K562 (cell line): ENCODE results near the gene SNX9. TPM values are rescaled to one million over a fixed set of nuclear protein-coding genes. Genes with fewer than 3 reads are reported as not detected.

Experiments used
- ATAC-seq: fragments of 200-7000 bp; cut with Tn5 transposase; 3 replicates; pipeline ENCODE4 v1.9.1; 2020; ENCODE audit warnings: moderate library complexity
- BruUV-seq: library from RNA; stranded (reverse); fragments of 400-500 nt; replicated peaks from 2 replicates; lab custom pipeline; 2021; lab: Mats Ljungman, UMichigan
- CTCF ChIA-PET: fragments of 300-600 bp; formaldehyde crosslinking; extraction: SDS; loops from one replicate; lab custom pipeline; 2021; ENCODE audit warnings: low intra/inter-chr PET ratio; lab: Yijun Ruan, JAX
- POLR2A ChIA-PET: fragments of 300-600, 350-650 bp; sonication (Branson Sonifier 250); formaldehyde crosslinking; extraction: SDS; loops from one replicate; lab custom pipeline; 2021; ENCODE audit warnings: antibody characterized with exemption, inconsistent platforms; lab: Yijun Ruan, JAX
- DNase-seq, 4 experiments: peaks; one replicate each; pipeline versions ENCODE4 v3.0.0 to v3.0.0-alpha.2; 2011 to 2018; ENCODE audit warnings: low spot score in 3 of 4, mixed read lengths in 3 of 4; ENCODE audit errors: extremely low read depth in 1 of 4
- FAIRE-seq: peaks from 2 replicates; lab custom pipeline; 2011; peaks lifted over from hg19 to GRCh38; lab: Jason Lieb, UNC
- H2AFZ ChIP-seq: 2 replicates; pipeline ENCODE4 v1.6.0; 2011; ENCODE audit warnings: low read depth, low read length, control low read depth, inconsistent platforms
- H3K27ac ChIP-seq: fragments of 200-600 bp; 3 replicates; pipeline ENCODE4 v1.8.0; 2011; ENCODE audit warnings: low read depth, mild to moderate bottlenecking, control low read depth, inconsistent platforms, low read length, moderate library complexity, mixed read lengths; ENCODE audit errors: extremely low read depth
- H3K27me3 ChIP-seq, 2 experiments: fragments of 300-600 bp in 1 of 2; 2 replicates in 1 of 2; 3 replicates in 1 of 2; pipeline versions ENCODE4 v1.6.0 to v1.8.0; 2011; ENCODE audit warnings: inconsistent platforms in 2 of 2, low read length in 2 of 2, mild to moderate bottlenecking in 1 of 2, mixed read lengths in 1 of 2, moderate library complexity in 1 of 2; ENCODE audit not compliant: control insufficient read depth in 2 of 2, insufficient read depth in 2 of 2
- H3K36me3 ChIP-seq: fragments of 300-600 bp; 3 replicates; pipeline ENCODE4 v1.8.0; 2011; ENCODE audit warnings: mild to moderate bottlenecking, low read length, inconsistent platforms; ENCODE audit not compliant: control insufficient read depth, insufficient read depth
- H3K4me1 ChIP-seq, 2 experiments: fragments of 200-600 bp in 1 of 2; replicated peaks in 1 of 2; 2 replicates in 1 of 2; 3 replicates in 1 of 2; pipeline versions ENCODE4 v1.5.1 to v1.8.0; 2011; ENCODE audit warnings: inconsistent platforms in 2 of 2, low read length in 2 of 2, mild to moderate bottlenecking in 1 of 2, mixed read lengths in 1 of 2, moderate library complexity in 1 of 2; ENCODE audit not compliant: control insufficient read depth in 2 of 2, insufficient read depth in 2 of 2
- H3K4me2 ChIP-seq: 2 replicates; pipeline ENCODE4 v1.6.1; 2011; ENCODE audit warnings: low read length, control low read depth, inconsistent platforms, mixed read lengths; ENCODE audit not compliant: insufficient read depth
- H3K4me3 ChIP-seq: fragments of 200-600 bp; sonication (generic), shearing (Covaris generic); 2 replicates; pipeline ENCODE4 v1.5.1; 2016; ENCODE audit warnings: control low read depth, inconsistent platforms
- H3K79me2 ChIP-seq: fragments of 200-600 bp; 3 replicates; pipeline ENCODE4 v1.8.0; 2011; ENCODE audit warnings: low read length, inconsistent platforms; ENCODE audit not compliant: control insufficient read depth, insufficient read depth
- H3K9ac ChIP-seq, 2 experiments: 2 replicates each; pipeline versions ENCODE4 v1.6.0 to v1.6.1; 2011; ENCODE audit warnings: low read depth in 2 of 2, low read length in 2 of 2, control low read depth in 1 of 2, inconsistent platforms in 1 of 2, mild to moderate bottlenecking in 1 of 2, mixed read lengths in 1 of 2; ENCODE audit not compliant: insufficient read depth in 1 of 2
- H3K9me1 ChIP-seq: one replicate; pipeline ENCODE4 v1.6.0; 2011; ENCODE audit warnings: inconsistent platforms, mild to moderate bottlenecking, low read length, moderate library complexity; ENCODE audit not compliant: control insufficient read depth, insufficient read depth
- H3K9me3 ChIP-seq: replicated peaks from 2 replicates; pipeline ENCODE4 v1.5.1; 2011; ENCODE audit warnings: low read depth, low read length, inconsistent platforms; ENCODE audit not compliant: control insufficient read depth, insufficient read depth
- H4K20me1 ChIP-seq: replicated peaks from 2 replicates; pipeline ENCODE4 v1.6.1; 2011; ENCODE audit warnings: low read length, inconsistent platforms, mixed read lengths; ENCODE audit not compliant: control insufficient read depth, insufficient read depth
- ARID1B ChIP-seq: fragments of 450-650 bp; IDR thresholded peaks from 2 replicates; pipeline ENCODE4 v1.6.1; 2016; ENCODE audit warnings: antibody characterized with exemption, mild to moderate bottlenecking, inconsistent platforms
- POLR2G ChIP-seq: fragments of 200-400 bp; formaldehyde crosslinking; IDR thresholded peaks from 2 replicates; pipeline ENCODE4 v1.6.1; 2017; ENCODE audit warnings: low read depth, mild to moderate bottlenecking, antibody characterized with exemption, low read length, moderate library complexity
- RBM22 ChIP-seq: fragments of 200-400 bp; formaldehyde crosslinking; IDR thresholded peaks from 2 replicates; pipeline ENCODE4 v1.6.1; 2018; ENCODE audit warnings: low read length, low read depth; ENCODE audit not compliant: poor library complexity, severe bottlenecking
- RNF2 ChIP-seq: sonication (generic); IDR thresholded peaks from 2 replicates; pipeline ENCODE4 v1.6.1; 2016
- WGBS: fragments of 100-300 bp; shearing (Covaris generic); methylation state at CpG from one replicate; pipeline ENCODE4 v1.1.6; 2016; ENCODE audit warnings: low coverage, mixed read lengths; ENCODE audit not compliant: insufficient coverage; ENCODE audit errors: missing lambda C conversion rate; 5-methylcytosine and 5-hydroxymethylcytosine counted together
- in situ Hi-C: fragments of 300-500 bp; cut with MboI; formaldehyde crosslinking; loops from 4 replicates; pipeline ENCODE4 v1.15.0; 2018; ENCODE audit warnings: inconsistent platforms, mixed read lengths
- intact Hi-C: fragments of 100-400 bp; cut with micrococcal nuclease; formaldehyde crosslinking; loops from 2 replicates; pipeline ENCODE4 v1.14.2; 2022
- polyA plus RNA-seq, 8 experiments: library from polyadenylated mRNA; depleted of rRNA in 4 of 8; stranded (reverse) in 5 of 8; unstranded in 3 of 8; fragments of >200 nt; fragmentation: Nextera tagmentation in 2 of 8; fragmentation: Illumina TruSeq in 1 of 8; extraction: Ambion mirVana in 2 of 8; extraction: Trizol in 1 of 8; gene quantifications; 2 replicates each; pipeline versions ENCODE4 v1.2.1 to v1.2.3, GENCODE V29; 2011 to 2014; ENCODE audit warnings: inconsistent platforms in 1 of 8, missing spikeins in 1 of 8
- total RNA-seq, 7 experiments: library from RNA; depleted of rRNA in 6 of 7; stranded (reverse); fragments of >200 nt in 6 of 7; fragmentation: Illumina TruSeq in 2 of 7; extraction: Trizol in 2 of 7; gene quantifications; 2 replicates each; pipeline versions ENCODE4 v1.2.1 to v1.2.3, GENCODE V29; 2011 to 2021; ENCODE audit warnings: low replicate concordance in 1 of 7
- TF ChIP-seq, protein P1 (sequence below): sonication (generic); formaldehyde crosslinking; IDR thresholded peaks from 2 replicates; pipeline ENCODE4 v1.8.1; 2023; ENCODE audit warnings: mild to moderate bottlenecking, missing genetic modification reagents

The SNX9 gene
- total and polyA plus RNA-seq, 9 of the 15 experiments (the other 6 are each of a cell fraction or from before 2014, with no cell fraction given) = 6.0 to 81.7 (median 57.1) TPM

DNA sequence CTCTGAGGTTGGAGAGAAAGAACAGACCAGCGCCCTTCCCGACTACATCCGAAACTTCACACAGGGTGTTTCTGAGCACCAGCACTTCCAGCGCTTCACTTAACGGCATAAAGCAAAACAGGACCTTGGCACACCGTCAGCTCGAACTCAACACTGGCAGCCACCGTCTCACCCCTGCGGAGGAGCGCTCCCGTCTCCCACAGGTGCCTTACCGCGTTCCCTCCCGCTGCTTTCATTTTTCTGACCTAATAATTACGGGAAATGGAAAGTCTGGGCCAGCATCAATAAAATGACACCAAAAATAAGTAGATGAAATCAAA lies 120.9 kb downstream of the SNX9 start:
- no peak overlapping the region for H3K4me2 ChIP-seq
- 94% methylated on average over 15 of the region's 15 CpGs for WGBS
- FAIRE-seq = no peak
- H2AFZ ChIP-seq = no peak overlapping the region
- ATAC-seq = no peak
- no peak overlapping the region for H3K9ac ChIP-seq
- H3K4me3 ChIP-seq = no peak overlapping the region
- CTCF ChIA-PET = no interaction called here
- BruUV-seq = no TSS peak
- intact Hi-C loops = loop anchor here (10.0 kb wide), 1 partner anchor 629 kb away; no protein-coding TSS in a partner anchor
- H3K9me1 ChIP-seq = no peaks in the 10 kb centered on the region
- H4K20me1 ChIP-seq = no peaks in the 10 kb centered on the region
- H3K79me2 ChIP-seq = no peaks in the 10 kb centered on the region
- POLR2A ChIA-PET = interaction anchor here (0.6 kb wide), 1 partner anchor 137 kb away, joined by 3 read pairs; no protein-coding TSS in a partner anchor
- TF ChIP-seq RNF2 (no peak), ARID1B (no peak), RBM22 (peak; percentile 63), POLR2G (0 out of 2 replicates have a peak, but pooled peaks have one; percentile 5)
- TF ChIP-seq, protein P1, sequence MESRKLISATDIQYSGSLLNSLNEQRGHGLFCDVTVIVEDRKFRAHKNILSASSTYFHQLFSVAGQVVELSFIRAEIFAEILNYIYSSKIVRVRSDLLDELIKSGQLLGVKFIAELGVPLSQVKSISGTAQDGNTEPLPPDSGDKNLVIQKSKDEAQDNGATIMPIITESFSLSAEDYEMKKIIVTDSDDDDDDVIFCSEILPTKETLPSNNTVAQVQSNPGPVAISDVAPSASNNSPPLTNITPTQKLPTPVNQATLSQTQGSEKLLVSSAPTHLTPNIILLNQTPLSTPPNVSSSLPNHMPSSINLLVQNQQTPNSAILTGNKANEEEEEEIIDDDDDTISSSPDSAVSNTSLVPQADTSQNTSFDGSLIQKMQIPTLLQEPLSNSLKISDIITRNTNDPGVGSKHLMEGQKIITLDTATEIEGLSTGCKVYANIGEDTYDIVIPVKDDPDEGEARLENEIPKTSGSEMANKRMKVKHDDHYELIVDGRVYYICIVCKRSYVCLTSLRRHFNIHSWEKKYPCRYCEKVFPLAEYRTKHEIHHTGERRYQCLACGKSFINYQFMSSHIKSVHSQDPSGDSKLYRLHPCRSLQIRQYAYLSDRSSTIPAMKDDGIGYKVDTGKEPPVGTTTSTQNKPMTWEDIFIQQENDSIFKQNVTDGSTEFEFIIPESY (CRISPR knock-in tag) = peak; percentile 83
- no peaks in the 10 kb centered on the region for H3K9me3 ChIP-seq
- no peaks in the 10 kb centered on the region for H3K27me3 ChIP-seq
- H3K27ac ChIP-seq = no peak overlapping the region
- H3K36me3 ChIP-seq = peaks cover 72% of the 10 kb centered on the region
- H3K4me1 ChIP-seq = peaks cover 0 to 6% of the 10 kb centered on the region in 2 experiments; a peak in 3 of 5 replicates
- DNase-seq = no peak
- in situ Hi-C loops = no loop called here
